Stimulated activated effector memory CD8-positive, alpha-beta T cell treated with anti-CD3 and anti-CD28 coated beads, Interleukin-12 subunit alpha, Interleukin-12 subunit beta, amount 100 ng/mL, for 72 hours (primary cell): Measurements from ENCODE around the gene PSMD14.
A peak's percentile ranks its signal among the peaks of the same experiment; 100 is the strongest.

Source experiments
- ATAC-seq: fragments of 150-1000 bp; cut with Tn5 transposase; 2 replicates; pipeline ENCODE4 v1.10.0; 2021
- DNase-seq, 2 donors: peaks; one replicate each; pipeline ENCODE4 v3.0.0; 2021 to 2022; ENCODE audit warnings: low spot score in 2 of 2
- H3K27ac Mint-ChIP-seq: one replicate; pipeline ENCODE4 v1.8.0; 2022; ENCODE audit warnings: mild to moderate bottlenecking, mixed read lengths
- H3K36me3 Mint-ChIP-seq: one replicate; pipeline ENCODE4 v1.8.0; 2022; ENCODE audit warnings: mild to moderate bottlenecking, mixed read lengths
- H3K4me1 Mint-ChIP-seq: one replicate; pipeline ENCODE4 v1.8.0; 2022; ENCODE audit warnings: mixed read lengths
- H3K4me3 Mint-ChIP-seq: one replicate; pipeline ENCODE4 v1.8.0; 2022; ENCODE audit warnings: mild to moderate bottlenecking, mixed read lengths
- H3K9me3 Mint-ChIP-seq: one replicate; pipeline ENCODE4 v1.8.0; 2022; ENCODE audit warnings: mixed read lengths

Gene PSMD14

GRCh38 chr2:161388146-161388779 lies 80.0 kb downstream of the PSMD14 start:
- no peaks in the 10 kb centered on the region for H3K4me1 Mint-ChIP-seq
- ATAC-seq, result no peak
- H3K9me3 Mint-ChIP-seq, result no peaks in the 10 kb centered on the region
- peaks cover 60% of the 10 kb centered on the region for H3K36me3 Mint-ChIP-seq
- no peak for DNase-seq
- H3K27ac Mint-ChIP-seq, result no peak overlapping the region
- H3K4me3 Mint-ChIP-seq, result no peak overlapping the region

GRCh38 chr2:161391737-161392506 lies 83.7 kb downstream of the PSMD14 start:
- peaks cover 76% of the 10 kb centered on the region for H3K36me3 Mint-ChIP-seq

GRCh38 chr2:161400076-161400475 lies 91.9 kb downstream of the PSMD14 start:
- peaks cover 54% of the 10 kb centered on the region for H3K36me3 Mint-ChIP-seq
- H3K4me1 Mint-ChIP-seq, result no peaks in the 10 kb centered on the region
- no peaks in the 10 kb centered on the region for H3K9me3 Mint-ChIP-seq
- H3K4me3 Mint-ChIP-seq, result no peak overlapping the region
- no peak overlapping the region for H3K27ac Mint-ChIP-seq
- ATAC-seq (no peak), DNase-seq (no peak)

More at GRCh38 chr2:161391737-161392506, 83.7 kb downstream of the PSMD14 start:
- ATAC-seq (no peak), DNase-seq (no peak)
- Mint-ChIP-seq H3K27ac (no peak overlapping the region), H3K4me1 (no peaks in the 10 kb centered on the region), H3K9me3 (no peaks in the 10 kb centered on the region), H3K4me3 (no peak overlapping the region)

- Mint-ChIP-seq H3K36me3 (peaks cover 32% of the 10 kb centered on the region), H3K4me1 (no peaks in the 10 kb centered on the region), H3K9me3 (no peaks in the 10 kb centered on the region), H3K27ac (no peak overlapping the region), H3K4me3 (no peak overlapping the region)
- no peak for DNase-seq
- ATAC-seq, result no peak
These were observed 94.1 kb downstream of the PSMD14 start for GRCh38 chr2:161402297-161402696.

GRCh38 chr2:161406316-161406715 lies 98.1 kb downstream of the PSMD14 start:
- Mint-ChIP-seq H3K4me3 (no peak overlapping the region), H3K4me1 (no peaks in the 10 kb centered on the region), H3K36me3 (peaks cover 22% of the 10 kb centered on the region), H3K9me3 (no peaks in the 10 kb centered on the region), H3K27ac (no peak overlapping the region)
- no peak for DNase-seq
- no peak for ATAC-seq

GRCh38 chr2:161407597-161407996 lies 99.4 kb downstream of the PSMD14 start:
- peaks cover 20% of the 10 kb centered on the region for H3K36me3 Mint-ChIP-seq

GRCh38 chr2:161409308-161409907 lies 101.2 kb downstream of the PSMD14 start:
- Mint-ChIP-seq H3K36me3 (peaks cover 19% of the 10 kb centered on the region), H3K4me1 (peaks cover 5% of the 10 kb centered on the region), H3K4me3 (no peak overlapping the region), H3K27ac (no peak overlapping the region), H3K9me3 (no peaks in the 10 kb centered on the region)
- ATAC-seq (no peak), DNase-seq (no peak)

More at GRCh38 chr2:161407597-161407996, 99.4 kb downstream of the PSMD14 start:
- no peaks in the 10 kb centered on the region for H3K4me1 Mint-ChIP-seq
- H3K4me3 Mint-ChIP-seq, result no peak overlapping the region
- no peak for DNase-seq
- no peaks in the 10 kb centered on the region for H3K9me3 Mint-ChIP-seq
- H3K27ac Mint-ChIP-seq, result no peak overlapping the region
- no peak for ATAC-seq

GRCh38 chr2:161412346-161412745 lies 104.1 kb downstream of the PSMD14 start:
- no peak for DNase-seq
- no peak overlapping the region for H3K4me3 Mint-ChIP-seq

DNA sequence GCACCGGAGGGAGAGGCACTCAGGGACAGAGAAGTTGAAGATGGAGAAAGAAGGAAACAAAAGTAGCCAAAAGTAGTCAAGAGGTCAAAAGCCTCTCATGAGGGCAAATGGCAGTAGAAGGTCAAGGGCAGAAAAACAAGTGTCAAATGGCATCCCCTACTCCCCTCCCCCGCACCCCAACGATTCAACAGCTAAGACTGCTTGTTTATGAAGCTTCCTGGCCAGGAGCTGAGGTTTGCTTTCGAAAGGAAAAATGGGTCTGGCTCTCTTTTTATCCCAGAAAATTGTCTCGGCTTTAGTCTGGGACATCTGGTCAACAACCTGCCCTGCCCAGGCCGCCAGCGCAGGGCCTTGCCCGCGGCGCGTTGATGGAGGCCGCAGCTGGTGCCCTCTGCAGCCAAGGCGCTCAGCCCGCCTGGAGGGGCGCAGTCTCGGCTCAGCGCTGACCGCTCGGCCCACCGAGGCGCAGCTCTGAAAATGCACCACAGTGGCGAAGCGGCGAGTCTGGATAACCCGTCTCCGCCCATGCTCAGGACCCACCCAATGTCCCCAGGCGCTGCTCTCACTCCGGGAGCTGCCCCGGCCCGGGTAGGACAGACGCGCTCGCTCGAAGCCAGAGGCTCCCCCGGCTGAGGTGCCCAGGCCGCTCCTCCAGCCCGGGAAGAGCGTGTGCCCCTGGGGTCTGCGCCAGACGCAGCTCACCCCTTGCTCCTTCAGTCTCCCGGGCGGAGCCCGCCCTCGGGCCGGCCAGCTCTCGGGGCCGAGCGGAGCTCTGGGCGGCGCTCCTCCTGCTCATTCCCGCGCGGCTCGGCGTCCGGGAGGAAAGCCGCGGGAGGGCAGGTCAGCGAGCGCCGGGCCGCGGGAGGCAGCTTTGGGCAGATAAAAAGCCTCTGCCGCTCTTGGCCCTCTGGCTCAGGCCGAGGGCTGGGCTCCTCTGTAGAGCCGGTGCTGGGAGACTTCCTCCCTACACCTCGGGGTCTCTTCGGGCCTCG lies 106.1 kb downstream of the PSMD14 start:
- Mint-ChIP-seq H3K4me3 (peak overlapping the region; percentile 73), H3K9me3 (no peaks in the 10 kb centered on the region), H3K27ac (peak overlapping the region; percentile 26), H3K36me3 (peaks cover 17% of the 10 kb centered on the region), H3K4me1 (peaks cover 52% of the 10 kb centered on the region)
- DNase-seq, result peak in 1 of 2 donors; percentile 55
- ATAC-seq, result peak; percentile 70

More at GRCh38 chr2:161412346-161412745, 104.1 kb downstream of the PSMD14 start:
- Mint-ChIP-seq H3K27ac (no peak overlapping the region), H3K4me1 (peaks cover 32% of the 10 kb centered on the region), H3K9me3 (no peaks in the 10 kb centered on the region), H3K36me3 (peaks cover 19% of the 10 kb centered on the region)
- ATAC-seq, result no peak

DNA sequence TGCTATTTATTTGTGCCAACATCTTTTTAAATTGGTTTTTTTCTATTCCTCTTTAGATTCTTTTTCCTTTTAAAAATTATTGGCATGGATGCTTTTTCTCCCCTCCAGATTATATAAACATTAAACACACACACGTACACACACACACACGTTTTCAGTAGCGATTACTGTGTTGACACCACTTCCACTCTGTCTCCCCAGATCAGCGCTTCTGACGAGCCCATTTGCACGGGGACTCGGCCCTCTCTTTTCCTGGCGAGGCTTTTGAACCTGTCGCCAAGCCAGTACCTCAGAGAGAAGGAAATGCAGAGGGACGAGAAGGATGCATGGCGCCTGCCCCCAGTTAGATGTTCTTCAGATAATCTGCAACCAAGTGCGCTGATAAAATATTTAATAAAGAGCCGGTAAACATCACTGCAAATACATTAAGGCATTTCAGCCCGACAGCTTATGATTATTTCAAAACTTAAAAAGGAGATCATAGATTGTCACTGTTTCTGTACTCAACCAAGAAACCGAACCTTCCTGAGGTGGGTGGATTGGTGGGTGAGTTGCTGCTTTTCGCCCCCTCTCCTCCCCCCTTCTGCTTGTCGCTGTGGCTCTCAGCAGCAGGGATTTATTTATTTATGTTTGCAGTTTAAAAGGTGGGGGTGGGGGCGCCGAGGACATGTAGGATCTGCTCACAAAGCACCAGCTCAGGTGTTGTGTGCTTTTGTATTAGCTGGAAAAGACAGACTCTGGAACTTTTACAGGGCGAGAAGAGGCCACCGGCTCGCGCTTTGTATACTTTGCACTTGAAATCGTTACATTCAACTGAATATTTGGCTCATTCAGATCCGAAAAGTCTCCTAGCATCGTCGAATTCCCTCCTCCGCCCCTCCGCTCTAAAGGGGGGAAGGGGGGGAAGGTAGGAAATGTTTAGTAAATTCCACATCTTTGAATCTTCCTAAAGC lies 107.1 kb downstream of the PSMD14 start:
- peaks cover 56% of the 10 kb centered on the region for H3K4me1 Mint-ChIP-seq
- ATAC-seq (peak; percentile 55), DNase-seq (peak in 1 of 2 donors; percentile 55)
- peak overlapping the region; percentile 73 for H3K4me3 Mint-ChIP-seq
- H3K27ac Mint-ChIP-seq, result peak overlapping the region; percentile 26
- H3K36me3 Mint-ChIP-seq, result peaks cover 11% of the 10 kb centered on the region
- no peaks in the 10 kb centered on the region for H3K9me3 Mint-ChIP-seq

GRCh38 chr2:161415987-161416707 lies 107.9 kb downstream of the PSMD14 start, which contains the start of gene TBR1:
Gene TBR1 (plus strand): TSS chr2:161416297. CDS start chr2:161416411, 114 bp downstream.
- H3K4me1 Mint-ChIP-seq, result peaks cover 58% of the 10 kb centered on the region
- peak within 1 kb of the TSS; percentile 26 for H3K27ac Mint-ChIP-seq

DNA sequence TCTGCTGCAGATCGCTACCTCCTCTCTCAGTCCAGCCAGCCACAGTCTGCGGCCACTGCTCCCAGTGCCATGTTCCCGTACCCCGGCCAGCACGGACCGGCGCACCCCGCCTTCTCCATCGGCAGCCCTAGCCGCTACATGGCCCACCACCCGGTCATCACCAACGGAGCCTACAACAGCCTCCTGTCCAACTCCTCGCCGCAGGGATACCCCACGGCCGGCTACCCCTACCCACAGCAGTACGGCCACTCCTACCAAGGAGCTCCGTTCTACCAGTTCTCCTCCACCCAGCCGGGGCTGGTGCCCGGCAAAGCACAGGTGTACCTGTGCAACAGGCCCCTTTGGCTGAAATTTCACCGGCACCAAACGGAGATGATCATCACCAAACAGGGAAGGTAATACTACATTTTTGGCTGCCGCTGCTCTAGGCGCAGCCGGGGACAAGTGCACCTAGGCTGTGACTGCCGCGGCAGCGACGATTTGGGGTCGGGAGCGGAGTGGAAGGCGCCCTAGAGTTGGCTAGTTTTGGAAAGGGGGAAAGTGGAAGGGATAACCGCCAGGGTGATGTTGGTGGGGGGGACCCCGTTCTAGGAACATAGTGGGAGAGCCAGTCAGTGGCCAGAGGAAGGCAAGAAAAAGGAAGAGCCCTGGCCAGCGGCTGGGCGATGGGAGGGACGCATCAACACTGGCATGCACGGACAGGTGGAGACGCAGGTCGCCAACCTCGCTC lies 108.6 kb downstream of the PSMD14 start:
- DNase-seq, result peak in 1 of 2 donors; percentile 58
- ATAC-seq, result peak; percentile 31
- H3K9me3 Mint-ChIP-seq, result no peaks in the 10 kb centered on the region
- H3K36me3 Mint-ChIP-seq, result peaks cover under 1% of the 10 kb centered on the region
- H3K4me3 Mint-ChIP-seq, result peak overlapping the region; percentile 73
- H3K27ac Mint-ChIP-seq, result no peak overlapping the region
- peaks cover 58% of the 10 kb centered on the region for H3K4me1 Mint-ChIP-seq

More at GRCh38 chr2:161415987-161416707, 107.9 kb downstream of the PSMD14 start, which contains the start of gene TBR1:
- no peak for ATAC-seq
- peak within 1 kb of the TSS; percentile 73 for H3K4me3 Mint-ChIP-seq
- peak in 1 of 2 donors; percentile 54 for DNase-seq
- H3K9me3 Mint-ChIP-seq, result no peaks in the 10 kb centered on the region
- H3K36me3 Mint-ChIP-seq, result peaks cover 7% of the 10 kb centered on the region
